Measurements from ENCODE around the gene SPPL2B. TPM values are rescaled to one million over a fixed set of nuclear protein-coding genes. Genes with fewer than 3 reads are reported as not detected.

SPPL2B gene, protein sequence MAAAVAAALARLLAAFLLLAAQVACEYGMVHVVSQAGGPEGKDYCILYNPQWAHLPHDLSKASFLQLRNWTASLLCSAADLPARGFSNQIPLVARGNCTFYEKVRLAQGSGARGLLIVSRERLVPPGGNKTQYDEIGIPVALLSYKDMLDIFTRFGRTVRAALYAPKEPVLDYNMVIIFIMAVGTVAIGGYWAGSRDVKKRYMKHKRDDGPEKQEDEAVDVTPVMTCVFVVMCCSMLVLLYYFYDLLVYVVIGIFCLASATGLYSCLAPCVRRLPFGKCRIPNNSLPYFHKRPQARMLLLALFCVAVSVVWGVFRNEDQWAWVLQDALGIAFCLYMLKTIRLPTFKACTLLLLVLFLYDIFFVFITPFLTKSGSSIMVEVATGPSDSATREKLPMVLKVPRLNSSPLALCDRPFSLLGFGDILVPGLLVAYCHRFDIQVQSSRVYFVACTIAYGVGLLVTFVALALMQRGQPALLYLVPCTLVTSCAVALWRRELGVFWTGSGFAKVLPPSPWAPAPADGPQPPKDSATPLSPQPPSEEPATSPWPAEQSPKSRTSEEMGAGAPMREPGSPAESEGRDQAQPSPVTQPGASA
- total RNA-seq (2021; ENCODE audit: unreplicated experiment) (76.0 TPM), Bru-seq, nascent RNA (percentile 56 among the genes with signal in this experiment), BruChase-seq, experiment 1, labeled RNA remaining after a 2-hour chase (percentile 69 among the genes with signal in this experiment), BruChase-seq, experiment 2, labeled RNA remaining after a 6-hour chase (percentile 78 among the genes with signal in this experiment)
- 96.3 TPM for polyA plus RNA-seq (2012; ENCODE audit: insufficient read length)
- long read RNA-seq, transcript SPPL2B-209 (15 exons, 3,456 nt) = major isoform, 8 of 84 reads
- long read RNA-seq, partial matches to known transcripts = 21 of 84 reads
- long read RNA-seq, other reads (novel, unspliced or antisense) = 52 of 84 reads

DNA sequence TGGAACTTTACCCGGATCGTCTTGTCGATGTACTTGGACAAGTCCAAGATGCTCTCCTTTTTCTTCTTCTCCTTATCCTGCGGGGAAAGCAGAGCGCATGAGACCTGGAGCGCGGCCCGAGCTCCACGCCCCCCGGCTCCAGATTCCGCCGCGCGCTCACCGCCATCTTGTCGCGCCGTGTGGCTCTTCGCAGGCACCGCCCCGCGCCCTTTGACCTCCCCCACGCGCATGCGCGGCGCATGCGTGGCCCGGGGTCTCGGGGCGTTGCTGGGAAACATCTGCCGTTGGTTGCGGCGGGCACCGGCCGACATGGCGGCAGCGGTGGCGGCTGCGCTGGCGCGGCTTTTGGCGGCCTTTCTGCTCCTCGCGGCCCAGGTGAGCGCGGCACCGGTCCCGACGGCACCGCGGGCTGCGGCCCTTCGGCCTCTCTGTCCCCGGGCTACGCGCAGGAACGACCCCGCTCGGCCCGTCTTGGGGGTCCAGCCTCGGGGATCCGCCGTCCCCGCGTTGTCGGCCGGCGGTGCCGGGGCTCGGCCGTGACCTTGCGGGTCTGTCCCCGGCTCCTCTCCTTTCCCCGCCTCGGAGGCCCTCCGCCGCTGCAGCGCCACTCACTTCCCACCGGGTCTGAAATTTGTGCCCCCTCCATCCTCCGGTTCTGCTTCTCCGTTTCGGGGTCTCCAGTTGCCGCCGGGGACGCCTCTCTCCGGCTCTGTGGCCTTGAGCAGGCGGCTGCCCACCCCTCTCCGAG is at the start of gene SPPL2B, which contains the start of gene LSM7:
Gene SPPL2B (plus strand): TSS at position 284 of the 748 bp plus-strand sequence. CDS start 26 bp downstream, at position 310.
Gene LSM7 (minus strand): TSS at position 186 of the 748 bp plus-strand sequence. CDS start 20 bp downstream, at position 166.
- H3K36me3 ChIP-seq (ENCODE audit: control insufficient read depth, insufficient read depth, low read length) = peaks cover 3% of the 10 kb centered on the region; the same call in 1 of the 2 replicates
- peak; percentile 84 for ATAC-seq
- in situ Hi-C loops (cut with HindIII; ENCODE audit: low pct_unique_long_range_greater_than_20kb, low sequenced_read_pairs) (no loop called here), intact Hi-C loops (cut with micrococcal nuclease; ENCODE audit: unreplicated experiment) (no loop called here)
- peaks cover 14% of the 10 kb centered on the region for H3K4me1 ChIP-seq (ENCODE audit: control insufficient read depth, insufficient read depth, low read length)
- TF ChIP-seq, protein P1, sequence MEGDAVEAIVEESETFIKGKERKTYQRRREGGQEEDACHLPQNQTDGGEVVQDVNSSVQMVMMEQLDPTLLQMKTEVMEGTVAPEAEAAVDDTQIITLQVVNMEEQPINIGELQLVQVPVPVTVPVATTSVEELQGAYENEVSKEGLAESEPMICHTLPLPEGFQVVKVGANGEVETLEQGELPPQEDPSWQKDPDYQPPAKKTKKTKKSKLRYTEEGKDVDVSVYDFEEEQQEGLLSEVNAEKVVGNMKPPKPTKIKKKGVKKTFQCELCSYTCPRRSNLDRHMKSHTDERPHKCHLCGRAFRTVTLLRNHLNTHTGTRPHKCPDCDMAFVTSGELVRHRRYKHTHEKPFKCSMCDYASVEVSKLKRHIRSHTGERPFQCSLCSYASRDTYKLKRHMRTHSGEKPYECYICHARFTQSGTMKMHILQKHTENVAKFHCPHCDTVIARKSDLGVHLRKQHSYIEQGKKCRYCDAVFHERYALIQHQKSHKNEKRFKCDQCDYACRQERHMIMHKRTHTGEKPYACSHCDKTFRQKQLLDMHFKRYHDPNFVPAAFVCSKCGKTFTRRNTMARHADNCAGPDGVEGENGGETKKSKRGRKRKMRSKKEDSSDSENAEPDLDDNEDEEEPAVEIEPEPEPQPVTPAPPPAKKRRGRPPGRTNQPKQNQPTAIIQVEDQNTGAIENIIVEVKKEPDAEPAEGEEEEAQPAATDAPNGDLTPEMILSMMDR (IDR thresholded peaks at IDR 0.05) = no peak
- peak; percentile 92; the same call in 1 of the 2 replicates for TF ChIP-seq SIN3A (IDR thresholded peaks at IDR 0.05; ENCODE audit: borderline replicate concordance, insufficient read depth, low read depth, low read length)
- peak; percentile 85 for TF ChIP-seq POLR2AphosphoS5 (IDR thresholded peaks at IDR 0.05; ENCODE audit: low read depth, low read length)
- TF ChIP-seq TCF7L2 (IDR thresholded peaks at IDR 0.05; ENCODE audit: low read depth, low read length) = no peak
- TF ChIP-seq, protein P2, sequence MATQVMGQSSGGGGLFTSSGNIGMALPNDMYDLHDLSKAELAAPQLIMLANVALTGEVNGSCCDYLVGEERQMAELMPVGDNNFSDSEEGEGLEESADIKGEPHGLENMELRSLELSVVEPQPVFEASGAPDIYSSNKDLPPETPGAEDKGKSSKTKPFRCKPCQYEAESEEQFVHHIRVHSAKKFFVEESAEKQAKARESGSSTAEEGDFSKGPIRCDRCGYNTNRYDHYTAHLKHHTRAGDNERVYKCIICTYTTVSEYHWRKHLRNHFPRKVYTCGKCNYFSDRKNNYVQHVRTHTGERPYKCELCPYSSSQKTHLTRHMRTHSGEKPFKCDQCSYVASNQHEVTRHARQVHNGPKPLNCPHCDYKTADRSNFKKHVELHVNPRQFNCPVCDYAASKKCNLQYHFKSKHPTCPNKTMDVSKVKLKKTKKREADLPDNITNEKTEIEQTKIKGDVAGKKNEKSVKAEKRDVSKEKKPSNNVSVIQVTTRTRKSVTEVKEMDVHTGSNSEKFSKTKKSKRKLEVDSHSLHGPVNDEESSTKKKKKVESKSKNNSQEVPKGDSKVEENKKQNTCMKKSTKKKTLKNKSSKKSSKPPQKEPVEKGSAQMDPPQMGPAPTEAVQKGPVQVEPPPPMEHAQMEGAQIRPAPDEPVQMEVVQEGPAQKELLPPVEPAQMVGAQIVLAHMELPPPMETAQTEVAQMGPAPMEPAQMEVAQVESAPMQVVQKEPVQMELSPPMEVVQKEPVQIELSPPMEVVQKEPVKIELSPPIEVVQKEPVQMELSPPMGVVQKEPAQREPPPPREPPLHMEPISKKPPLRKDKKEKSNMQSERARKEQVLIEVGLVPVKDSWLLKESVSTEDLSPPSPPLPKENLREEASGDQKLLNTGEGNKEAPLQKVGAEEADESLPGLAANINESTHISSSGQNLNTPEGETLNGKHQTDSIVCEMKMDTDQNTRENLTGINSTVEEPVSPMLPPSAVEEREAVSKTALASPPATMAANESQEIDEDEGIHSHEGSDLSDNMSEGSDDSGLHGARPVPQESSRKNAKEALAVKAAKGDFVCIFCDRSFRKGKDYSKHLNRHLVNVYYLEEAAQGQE (IDR thresholded peaks at IDR 0.05; ENCODE audit: insufficient read depth in 1 of 2, low read depth in 2 of 2, low read length in 1 of 2) = no peak
- no TSS peak for BruUV-seq (replicated peaks)
- peak within 1 kb of the TSS; percentile 93 for H3K27ac ChIP-seq (ENCODE audit: low read length)
- ChIA-PET POLR2A (interaction anchor here (0.6 kb wide), 1 partner anchor 13 kb away, joined by 3 read pairs; no protein-coding TSS in a partner anchor), CTCF (interaction anchor here (0.6 kb wide), 2 partner anchors 169 to 250 kb away, joined by 6 to 7 read pairs; no protein-coding TSS in a partner anchor)
- peak within 1 kb of the TSS; percentile 85 to 93 for H3K4me3 ChIP-seq (ENCODE audit: low read depth in 2 of 2, low read length in 2 of 2)
- no peak for DNase-seq (ENCODE audit: low read depth, low spot score)
- no peaks in the 10 kb centered on the region for H3K27me3 ChIP-seq (ENCODE audit: control insufficient read depth, insufficient read depth, low read length)
- H3K9me3 ChIP-seq (ENCODE audit: control insufficient read depth, insufficient read depth, low read depth, low read length) = no peaks in the 10 kb centered on the region

DNA sequence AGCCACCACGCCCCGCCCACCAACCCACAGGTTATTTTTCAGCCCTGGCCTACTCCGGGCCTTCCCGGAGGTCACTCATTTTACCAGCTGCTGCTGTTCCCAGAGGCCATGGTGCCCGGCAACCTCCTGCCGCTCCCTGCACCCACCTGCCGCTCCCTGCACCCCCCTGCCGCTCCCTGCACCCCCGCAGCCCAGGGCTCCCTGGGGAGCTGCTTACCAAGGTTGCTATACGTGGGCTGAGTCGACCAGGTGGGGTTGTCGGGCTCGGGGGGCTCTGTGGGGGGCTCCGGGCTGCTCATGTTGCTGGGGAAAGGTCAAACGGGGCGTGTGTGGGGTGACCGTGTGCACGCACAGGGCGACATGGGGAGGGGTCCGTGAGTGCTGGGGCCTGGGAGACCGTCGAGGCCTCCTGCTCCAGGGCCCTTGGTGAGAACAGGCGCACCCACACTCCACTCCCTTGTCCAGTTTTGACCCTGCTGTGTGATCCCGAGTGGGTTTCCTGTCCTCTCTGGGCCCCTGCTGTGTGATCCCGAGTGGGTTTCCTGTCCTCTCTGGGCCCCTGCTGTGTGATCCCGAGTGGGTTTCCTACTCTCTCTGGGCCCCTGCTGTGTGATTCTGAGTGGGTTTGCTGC is 47.7 kb upstream of the SPPL2B start:
- Histone ChIP-seq H3K27ac (ENCODE audit: low read length) (no peak overlapping the region), H3K9me3 (ENCODE audit: control insufficient read depth, insufficient read depth, low read depth, low read length) (no peaks in the 10 kb centered on the region), H3K4me3 (ENCODE audit: low read depth in 2 of 2, low read length in 2 of 2) (no peak overlapping the region), H3K4me1 (ENCODE audit: control insufficient read depth, insufficient read depth, low read length) (no peaks in the 10 kb centered on the region), H3K36me3 (ENCODE audit: control insufficient read depth, insufficient read depth, low read length) (no peaks in the 10 kb centered on the region), H3K27me3 (ENCODE audit: control insufficient read depth, insufficient read depth, low read length) (no peaks in the 10 kb centered on the region)
- ATAC-seq (peak; percentile 28; the same call in 1 of the 2 replicates), DNase-seq (ENCODE audit: low read depth, low spot score) (no peak)
- intact Hi-C loops (cut with micrococcal nuclease; ENCODE audit: unreplicated experiment) = no loop called here
- in situ Hi-C loops (cut with HindIII; ENCODE audit: low pct_unique_long_range_greater_than_20kb, low sequenced_read_pairs) = no loop called here
- no TSS peak for BruUV-seq (replicated peaks)
- ChIA-PET POLR2A (interaction anchor here (0.6 kb wide), 1 partner anchor 17 kb away, joined by 8 read pairs; no protein-coding TSS in a partner anchor), CTCF (no interaction called here)
- TF ChIP-seq, protein P1 (IDR thresholded peaks at IDR 0.05) = no peak
- TF ChIP-seq POLR2AphosphoS5 (IDR thresholded peaks at IDR 0.05; ENCODE audit: low read depth, low read length) = no peak
- no peak for TF ChIP-seq SIN3A (IDR thresholded peaks at IDR 0.05; ENCODE audit: borderline replicate concordance, insufficient read depth, low read depth, low read length)
- TF ChIP-seq, protein P2 (IDR thresholded peaks at IDR 0.05; ENCODE audit: insufficient read depth in 1 of 2, low read depth in 2 of 2, low read length in 1 of 2) = no peak
- TF ChIP-seq TCF7L2 (IDR thresholded peaks at IDR 0.05; ENCODE audit: low read depth, low read length) = no peak

Data from Panc1 (cell line).